Measurements from ENCODE around the gene MYO3B. TPM values are rescaled to one million over a fixed set of nuclear protein-coding genes. Genes with fewer than 3 reads are reported as not detected.

MYO3B gene
- total RNA-seq, 2 donors from 2014 or later, result 5.2 to 10.9 TPM

- peaks cover 13% of the 10 kb centered on the region for H3K9me3 ChIP-seq (ENCODE audit: control insufficient read depth, low read length)
- H3K4me1 ChIP-seq (ENCODE audit: control insufficient read depth, insufficient read depth, low read length), result peaks cover 4% of the 10 kb centered on the region
- no peaks in the 10 kb centered on the region for H3K27me3 ChIP-seq (ENCODE audit: control insufficient read depth, insufficient read depth, low read length, poor library complexity, severe bottlenecking)
- DNase-seq, result no peak
- no peak overlapping the region for H3K9ac ChIP-seq (ENCODE audit: extremely low read depth, low read length, poor library complexity, severe bottlenecking)
- Mint-ChIP-seq H3K27ac (no peak overlapping the region), H3K27me3 (ENCODE audit: insufficient read depth) (no peaks in the 10 kb centered on the region), H3K36me3 (ENCODE audit: low read depth) (peaks cover 29% of the 10 kb centered on the region), H3K4me1 (peaks cover 41% of the 10 kb centered on the region), H3K4me3 (no peak overlapping the region), H3K9me3 (peaks cover 44% of the 10 kb centered on the region)
- H3K4me3 ChIP-seq (ENCODE audit: low read length), result no peak overlapping the region
- H3K36me3 ChIP-seq (ENCODE audit: control insufficient read depth, insufficient read depth, low read length), result no peaks in the 10 kb centered on the region
- 84 to 93% methylated on average over 7 to 9 of the region's 9 CpGs for WGBS, 2 experiments (ENCODE audit: insufficient coverage in 1 of 2, insufficient read length in 1 of 2)
- no peak overlapping the region for H3K27ac ChIP-seq (ENCODE audit: low read depth, low read length)
- TF ChIP-seq, protein P1, sequence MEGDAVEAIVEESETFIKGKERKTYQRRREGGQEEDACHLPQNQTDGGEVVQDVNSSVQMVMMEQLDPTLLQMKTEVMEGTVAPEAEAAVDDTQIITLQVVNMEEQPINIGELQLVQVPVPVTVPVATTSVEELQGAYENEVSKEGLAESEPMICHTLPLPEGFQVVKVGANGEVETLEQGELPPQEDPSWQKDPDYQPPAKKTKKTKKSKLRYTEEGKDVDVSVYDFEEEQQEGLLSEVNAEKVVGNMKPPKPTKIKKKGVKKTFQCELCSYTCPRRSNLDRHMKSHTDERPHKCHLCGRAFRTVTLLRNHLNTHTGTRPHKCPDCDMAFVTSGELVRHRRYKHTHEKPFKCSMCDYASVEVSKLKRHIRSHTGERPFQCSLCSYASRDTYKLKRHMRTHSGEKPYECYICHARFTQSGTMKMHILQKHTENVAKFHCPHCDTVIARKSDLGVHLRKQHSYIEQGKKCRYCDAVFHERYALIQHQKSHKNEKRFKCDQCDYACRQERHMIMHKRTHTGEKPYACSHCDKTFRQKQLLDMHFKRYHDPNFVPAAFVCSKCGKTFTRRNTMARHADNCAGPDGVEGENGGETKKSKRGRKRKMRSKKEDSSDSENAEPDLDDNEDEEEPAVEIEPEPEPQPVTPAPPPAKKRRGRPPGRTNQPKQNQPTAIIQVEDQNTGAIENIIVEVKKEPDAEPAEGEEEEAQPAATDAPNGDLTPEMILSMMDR (conservative IDR thresholded peaks at IDR 0.05), result no peak
Measured at GRCh38 chr2:170457742-170458141, 279.8 kb downstream of the MYO3B start.

GRCh38 chr2:170461889-170462288, 283.9 kb downstream of the MYO3B start:
- no peak overlapping the region for H3K4me3 Mint-ChIP-seq
- Histone ChIP-seq H3K4me1 (ENCODE audit: control insufficient read depth, insufficient read depth, low read length) (no peaks in the 10 kb centered on the region), H3K9me3 (ENCODE audit: control insufficient read depth, low read length) (peaks cover 13% of the 10 kb centered on the region), H3K4me3 (ENCODE audit: low read length) (no peak overlapping the region), H3K36me3 (ENCODE audit: control insufficient read depth, insufficient read depth, low read length) (no peaks in the 10 kb centered on the region), H3K27me3 (ENCODE audit: control insufficient read depth, insufficient read depth, low read length, poor library complexity, severe bottlenecking) (no peaks in the 10 kb centered on the region), H3K9ac (ENCODE audit: extremely low read depth, low read length, poor library complexity, severe bottlenecking) (no peak overlapping the region), H3K27ac (ENCODE audit: low read depth, low read length) (peak overlapping the region; percentile 62)
- H3K27me3 Mint-ChIP-seq (ENCODE audit: insufficient read depth), result no peaks in the 10 kb centered on the region
- H3K36me3 Mint-ChIP-seq (ENCODE audit: low read depth), result peaks cover 14% of the 10 kb centered on the region
- DNase-seq, result peak; percentile 73
- H3K27ac Mint-ChIP-seq, result no peak overlapping the region
- TF ChIP-seq, protein P1 (conservative IDR thresholded peaks at IDR 0.05), result peak; percentile 43
- 20 to 59% methylated on average over 2 to 4 of the region's 4 CpGs for WGBS, 2 experiments (ENCODE audit: insufficient coverage in 1 of 2, insufficient read length in 1 of 2)
- peaks cover 20% of the 10 kb centered on the region for H3K4me1 Mint-ChIP-seq
- H3K9me3 Mint-ChIP-seq, result peaks cover 26% of the 10 kb centered on the region

DNA sequence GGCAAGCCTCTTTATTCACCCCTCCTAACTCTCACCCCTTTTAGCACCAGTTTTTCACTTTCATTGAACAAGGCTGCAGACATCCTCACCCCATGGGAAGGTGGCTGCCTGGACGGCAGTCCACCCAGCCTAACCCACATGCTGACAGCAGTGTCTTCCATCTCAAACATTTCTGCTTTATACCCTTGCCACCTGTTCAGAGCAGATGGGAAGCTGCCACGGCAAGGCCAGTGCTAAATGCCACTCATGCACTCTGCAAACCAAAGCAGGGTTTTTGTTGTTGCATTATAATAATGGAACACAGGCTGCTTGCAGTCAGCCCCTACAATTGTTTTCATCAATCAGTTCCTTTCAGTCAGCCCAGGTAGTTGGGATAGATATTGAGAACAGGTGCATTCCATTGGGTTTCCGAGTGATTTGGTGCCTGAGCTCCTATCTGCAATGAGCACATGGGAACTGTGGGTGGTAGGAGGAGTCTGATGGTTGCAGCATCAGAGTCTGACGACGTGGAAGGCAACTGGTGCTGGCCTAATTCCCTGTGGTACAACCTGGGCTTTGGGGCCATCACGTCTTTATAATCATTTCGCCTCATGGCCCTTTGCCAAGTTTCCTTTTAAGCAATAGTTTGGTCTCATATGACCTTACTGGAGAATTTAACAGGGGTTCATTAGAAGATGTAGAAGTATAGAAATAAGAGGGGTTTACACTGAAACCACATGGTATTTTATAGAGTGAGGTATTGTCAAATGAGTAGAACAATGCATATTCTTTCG, 284.7 kb downstream of the MYO3B start:
- Histone ChIP-seq H3K36me3 (ENCODE audit: control insufficient read depth, insufficient read depth, low read length) (no peaks in the 10 kb centered on the region), H3K9ac (ENCODE audit: extremely low read depth, low read length, poor library complexity, severe bottlenecking) (no peak overlapping the region), H3K4me1 (ENCODE audit: control insufficient read depth, insufficient read depth, low read length) (no peaks in the 10 kb centered on the region), H3K9me3 (ENCODE audit: control insufficient read depth, low read length) (peaks cover 13% of the 10 kb centered on the region), H3K27ac (ENCODE audit: low read depth, low read length) (peak overlapping the region; percentile 62), H3K4me3 (ENCODE audit: low read length) (no peak overlapping the region), H3K27me3 (ENCODE audit: control insufficient read depth, insufficient read depth, low read length, poor library complexity, severe bottlenecking) (no peaks in the 10 kb centered on the region)
- TF ChIP-seq, protein P1 (conservative IDR thresholded peaks at IDR 0.05), result no peak
- peaks cover 14% of the 10 kb centered on the region for H3K36me3 Mint-ChIP-seq (ENCODE audit: low read depth)
- peak; percentile 59 for DNase-seq
- H3K4me1 Mint-ChIP-seq, result peaks cover 22% of the 10 kb centered on the region
- H3K27me3 Mint-ChIP-seq (ENCODE audit: insufficient read depth), result no peaks in the 10 kb centered on the region
- no peak overlapping the region for H3K27ac Mint-ChIP-seq
- no peak overlapping the region for H3K4me3 Mint-ChIP-seq
- H3K9me3 Mint-ChIP-seq, result peaks cover 26% of the 10 kb centered on the region
- 81 to 86% methylated on average over 2 to 8 of the region's 8 CpGs for WGBS, 2 experiments (ENCODE audit: insufficient coverage in 1 of 2, insufficient read length in 1 of 2)
